ENCODE data around the gene CHKA. TPM values are rescaled to one million over a fixed set of nuclear protein-coding genes. Genes with fewer than 3 reads are reported as not detected.
A peak's percentile ranks its signal among the peaks of the same experiment; 100 is the strongest.

Gene CHKA
- total RNA-seq, 2 donors from 2014 or later, result 10.9 to 13.8 TPM

DNA sequence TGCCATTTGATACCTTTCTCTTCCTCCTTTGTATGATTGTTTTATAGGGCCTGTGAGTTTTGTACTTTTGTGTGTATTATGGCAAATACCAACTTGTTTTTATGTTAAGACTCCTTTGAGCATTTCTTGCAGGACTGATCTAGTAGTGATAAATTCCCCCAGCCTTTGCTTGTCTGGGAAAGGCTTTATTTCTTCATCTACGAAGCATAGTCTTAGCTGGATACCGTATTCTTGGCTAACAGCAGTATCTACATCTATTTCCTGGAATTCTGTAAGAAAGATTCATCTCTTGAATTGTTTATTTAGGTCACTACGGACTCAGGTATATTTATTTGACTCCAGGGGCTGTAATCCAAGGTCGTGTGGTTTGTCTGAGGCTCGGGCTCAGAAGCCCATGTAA is 96.7 kb downstream of the CHKA start:
- intact Hi-C loops (cut with DNase I), result no loop called here
- no peak for DNase-seq (ENCODE audit: low spot score)

DNA sequence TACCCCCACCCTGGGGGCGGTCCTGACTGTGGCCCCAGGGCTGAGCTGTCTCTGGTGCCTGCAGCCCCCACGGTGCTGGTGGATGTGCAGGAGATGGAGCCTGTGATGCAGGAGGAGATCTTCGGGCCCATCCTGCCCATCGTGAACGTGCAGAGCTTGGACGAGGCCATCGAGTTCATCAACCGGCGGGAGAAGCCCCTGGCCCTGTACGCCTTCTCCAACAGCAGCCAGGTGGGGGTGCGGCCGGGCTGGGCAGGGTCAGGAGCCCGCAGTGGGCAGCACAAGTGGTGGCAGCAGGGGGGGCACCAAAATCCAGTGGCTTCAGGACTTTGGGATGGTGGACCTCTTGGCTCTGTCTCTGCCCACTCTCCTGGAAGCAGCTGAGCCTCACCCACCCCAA is 98.7 kb downstream of the CHKA start:
- intact Hi-C loops (cut with DNase I), result no loop called here
- DNase-seq (ENCODE audit: low spot score), result no peak

DNA sequence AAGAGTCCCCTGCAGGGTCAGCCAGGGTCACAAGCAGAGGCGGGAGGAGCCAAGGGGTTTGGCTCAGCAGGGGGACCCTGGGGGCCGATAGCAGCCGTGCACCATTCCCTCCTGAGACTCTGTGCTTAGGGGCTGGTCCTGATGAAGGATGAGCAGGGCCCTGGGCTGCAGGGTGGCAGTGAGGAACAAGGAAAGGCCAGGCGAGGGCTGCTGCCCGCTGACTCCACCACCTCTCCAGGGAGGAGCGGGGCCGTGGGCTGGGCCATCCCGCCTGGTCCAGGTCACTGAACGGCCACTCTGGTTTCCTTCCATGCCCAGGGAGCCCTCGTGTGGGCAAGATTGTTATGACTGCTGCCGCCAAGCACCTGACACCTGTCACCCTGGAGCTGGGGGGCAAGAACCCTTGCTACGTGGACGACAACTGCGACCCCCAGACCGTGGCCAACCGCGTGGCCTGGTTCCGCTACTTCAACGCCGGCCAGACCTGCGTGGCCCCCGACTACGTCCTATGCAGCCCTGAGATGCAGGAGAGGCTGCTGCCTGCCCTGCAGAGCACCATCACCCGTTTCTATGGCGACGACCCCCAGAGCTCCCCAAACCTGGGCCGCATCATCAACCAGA is 99.9 kb downstream of the CHKA start:
- intact Hi-C loops (cut with DNase I), result no loop called here
- DNase-seq (ENCODE audit: low spot score), result no peak

DNA sequence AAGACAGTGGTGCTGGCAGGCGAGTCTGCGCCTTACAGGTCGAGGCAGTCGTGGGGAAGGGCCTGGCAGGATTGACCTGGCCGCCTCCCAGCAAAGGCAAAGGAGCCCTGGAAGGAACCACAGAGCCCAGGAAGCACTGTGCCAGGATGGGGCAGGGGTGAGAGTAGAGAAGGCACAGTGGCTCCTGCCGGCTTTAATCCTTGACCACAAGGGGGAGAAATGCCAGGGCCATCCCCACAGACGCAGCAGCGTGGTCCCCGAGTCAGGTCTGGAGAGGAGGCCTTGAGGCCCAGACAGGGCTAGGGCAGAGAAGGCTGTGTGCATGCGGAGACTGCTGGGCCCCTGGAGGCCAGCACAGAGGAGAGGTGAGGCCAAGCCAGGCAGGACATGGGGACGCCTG is 100.6 kb downstream of the CHKA start:
- intact Hi-C loops (cut with DNase I), result no loop called here
- no peak for DNase-seq (ENCODE audit: low spot score)

- intact Hi-C loops (cut with DNase I), result no loop called here
- DNase-seq (ENCODE audit: low spot score), result no peak
Measured at GRCh38 chr11:68019486-68019885, 101.7 kb downstream of the CHKA start.

- DNase-seq (ENCODE audit: low spot score), result no peak
- intact Hi-C loops (cut with DNase I), result no loop called here
Measured at GRCh38 chr11:68018730-68019190, 102.4 kb downstream of the CHKA start.

DNA sequence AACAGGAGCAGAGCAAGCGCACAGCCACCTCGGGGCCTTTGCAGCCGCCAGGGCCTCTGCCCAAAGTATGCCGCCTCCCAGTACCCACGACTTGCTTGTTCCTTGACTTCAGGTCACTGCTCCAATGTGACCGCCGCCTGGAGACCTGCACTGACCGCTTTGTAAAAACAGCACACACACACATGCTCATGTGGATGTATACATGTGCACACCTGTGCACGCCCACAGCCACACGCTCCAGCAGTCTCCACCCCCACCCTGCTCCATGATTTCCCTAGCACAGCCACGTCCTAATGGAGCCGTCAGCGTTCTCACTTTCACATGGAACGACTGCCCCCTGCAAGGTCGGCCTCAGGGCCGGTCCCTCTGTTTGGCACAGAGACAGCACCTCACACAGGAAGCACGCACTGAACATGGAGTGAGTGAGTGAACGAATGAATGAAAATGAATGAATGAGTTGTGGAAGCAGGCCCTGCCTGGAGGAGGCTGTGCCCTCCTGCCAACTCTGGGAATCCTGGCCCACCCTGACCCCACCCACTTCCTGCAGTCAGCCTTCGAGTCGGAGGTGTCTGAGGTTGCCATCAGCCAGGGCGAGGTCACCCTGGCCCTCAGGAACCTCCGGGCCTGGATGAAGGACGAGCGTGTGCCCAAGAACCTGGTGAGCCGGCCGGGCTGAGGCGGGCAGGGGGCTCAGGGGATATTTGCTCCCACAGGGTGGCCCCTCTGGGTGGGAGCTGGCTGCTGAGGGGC is 103.0 kb downstream of the CHKA start:
- no peak for DNase-seq (ENCODE audit: low spot score)
- intact Hi-C loops (cut with DNase I), result no loop called here

DNA sequence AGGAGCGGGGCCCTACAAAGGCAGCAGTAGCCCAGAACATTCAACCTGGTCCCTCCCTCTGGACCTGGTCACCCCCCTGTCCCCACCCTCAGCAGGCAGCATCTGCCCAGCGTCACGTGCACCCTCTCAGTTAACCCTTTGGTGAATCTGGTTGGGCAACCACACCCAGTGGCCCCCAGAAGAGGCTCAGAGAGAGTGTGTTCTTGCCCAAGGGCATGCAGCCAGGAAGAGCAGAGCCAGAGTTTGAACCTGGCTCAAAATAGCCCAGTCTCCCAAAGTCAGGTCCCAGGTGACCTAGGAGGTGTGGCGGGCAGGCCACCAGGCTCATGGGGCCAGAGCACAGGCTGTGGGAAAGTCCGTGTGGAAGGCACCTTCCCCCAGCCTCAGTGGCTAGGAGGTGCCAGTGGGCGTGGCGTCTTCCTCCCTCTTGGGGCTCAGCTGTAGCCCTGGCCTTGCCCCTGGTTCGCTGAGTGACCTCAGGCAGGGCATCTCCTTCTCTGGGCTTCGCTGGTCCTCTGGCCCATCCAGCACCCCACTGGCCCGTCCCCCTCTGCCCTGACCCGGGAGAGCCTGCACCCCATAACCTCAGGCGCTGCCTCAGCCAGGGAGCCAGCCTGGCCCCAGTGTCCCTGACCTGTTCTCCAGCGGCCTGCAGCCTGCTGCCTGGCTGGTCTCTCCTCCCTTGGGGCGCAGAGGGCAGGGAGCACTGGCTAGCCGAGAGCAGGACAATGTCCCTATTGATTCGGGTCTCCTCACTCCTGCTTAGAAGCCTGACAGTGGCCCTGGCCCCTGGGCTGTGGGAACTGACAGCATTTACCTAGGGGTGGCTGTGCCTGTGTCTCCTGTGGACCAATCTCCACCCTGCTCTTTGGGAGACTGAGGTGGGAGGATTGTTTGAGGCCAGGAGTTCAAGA is 104.0 kb downstream of the CHKA start:
- no peak for DNase-seq (ENCODE audit: low spot score)
- intact Hi-C loops (cut with DNase I), result no loop called here

DNA sequence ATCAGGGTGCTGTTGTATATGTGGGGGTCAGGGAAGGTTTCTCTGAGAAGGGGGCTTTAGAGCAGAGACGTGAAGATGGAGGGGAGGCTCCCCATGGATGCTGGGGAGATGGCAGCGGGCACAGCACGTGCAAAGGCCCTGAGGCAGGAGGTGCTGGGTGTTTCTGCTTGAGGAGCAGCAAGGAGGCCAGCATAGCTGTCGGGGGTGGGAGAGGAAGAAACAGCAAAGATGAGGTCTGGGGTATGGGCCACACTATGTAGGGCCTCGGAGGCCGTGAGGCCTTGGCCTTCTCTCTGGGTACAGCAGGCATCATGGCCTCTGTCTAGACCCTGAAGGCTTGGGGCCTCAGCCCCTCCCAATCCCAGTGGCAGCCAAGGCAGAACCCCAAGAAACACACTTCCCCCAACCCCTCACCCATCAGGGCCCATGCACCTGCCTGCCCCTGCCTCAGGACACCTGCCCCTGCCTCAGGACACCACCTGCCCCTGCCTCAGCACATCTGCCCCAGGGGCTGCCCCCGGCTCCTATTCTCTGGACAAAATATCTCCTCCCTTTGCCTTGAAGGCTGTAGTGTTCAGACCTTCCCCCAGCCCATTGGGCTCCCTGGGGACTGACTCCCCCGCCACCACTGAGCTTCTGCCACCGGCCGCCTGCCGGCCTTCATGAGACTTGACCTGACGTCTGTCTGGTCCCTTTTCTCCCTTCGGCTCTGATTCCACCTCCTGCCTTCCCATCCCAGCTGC is 104.9 kb downstream of the CHKA start:
- intact Hi-C loops (cut with DNase I), result no loop called here
- DNase-seq (ENCODE audit: low spot score), result no peak

DNA sequence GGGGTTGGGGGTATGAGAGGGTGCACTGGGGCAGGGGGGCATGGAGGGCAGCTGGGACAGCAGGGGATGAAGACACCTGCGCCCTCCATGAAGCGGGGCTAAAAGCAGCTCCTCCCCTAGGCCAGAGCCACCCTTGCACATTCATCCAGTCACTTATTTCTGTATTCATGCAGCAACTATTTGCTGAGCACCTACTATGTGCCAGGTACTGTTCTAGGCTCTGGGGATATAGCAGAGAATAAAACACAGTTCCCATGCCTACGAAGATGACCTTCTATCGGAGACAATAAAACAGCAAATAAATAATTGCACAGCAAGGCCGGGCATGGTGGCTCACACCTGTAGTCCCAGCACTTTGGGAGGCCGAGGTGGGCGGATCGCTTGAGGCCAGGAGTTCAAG is 105.7 kb downstream of the CHKA start:
- no peak for DNase-seq (ENCODE audit: low spot score)
- intact Hi-C loops (cut with DNase I), result no loop called here

- intact Hi-C loops (cut with DNase I), result no loop called here
- DNase-seq (ENCODE audit: low spot score), result no peak
Measured at GRCh38 chr11:68014947-68015447, 106.2 kb downstream of the CHKA start.

DNA sequence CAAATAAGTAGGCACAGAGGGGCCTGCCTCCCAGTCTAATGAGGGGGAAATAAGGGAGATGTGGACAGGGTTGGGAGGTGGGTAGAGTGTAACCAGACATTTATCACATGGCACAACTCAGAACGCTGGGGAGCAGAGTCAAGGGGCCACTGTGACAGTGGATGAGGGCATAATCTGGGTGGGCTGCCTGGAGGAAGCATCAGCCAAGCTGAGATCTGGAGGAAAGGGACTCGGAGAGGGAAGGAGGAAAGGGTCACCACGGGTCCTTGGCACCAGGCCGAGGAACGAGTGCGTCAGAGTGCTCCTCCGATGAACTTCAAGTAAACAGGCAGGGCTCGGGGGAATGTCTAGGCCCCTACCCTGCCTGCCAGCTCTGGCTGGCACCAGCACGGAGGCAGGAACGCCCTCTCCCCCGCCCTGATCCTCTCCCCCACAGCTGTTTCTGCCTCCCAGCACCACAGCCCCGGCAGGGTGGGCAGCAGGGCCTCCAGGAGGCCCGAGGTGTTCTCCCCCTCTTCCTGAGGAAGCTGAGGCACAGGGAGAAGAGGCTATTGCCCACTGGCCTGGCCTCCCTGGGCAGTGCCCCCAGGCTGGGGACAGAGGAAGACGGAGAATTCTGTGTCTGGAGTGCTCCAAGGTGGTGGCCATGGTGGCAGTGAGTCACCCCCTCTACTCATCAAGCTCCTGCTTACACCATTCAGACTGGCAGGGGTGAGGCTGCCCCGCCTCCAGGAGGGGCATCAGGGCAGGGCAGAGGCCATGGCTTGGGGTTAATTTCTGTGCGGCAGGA is 106.8 kb downstream of the CHKA start:
- intact Hi-C loops (cut with DNase I), result no loop called here
- peak; percentile 88 for DNase-seq (ENCODE audit: low spot score)

GRCh38 chr11:68013611-68014156 is 107.5 kb downstream of the CHKA start:
- DNase-seq (ENCODE audit: low spot score), result no peak
- intact Hi-C loops (cut with DNase I), result no loop called here

DNA sequence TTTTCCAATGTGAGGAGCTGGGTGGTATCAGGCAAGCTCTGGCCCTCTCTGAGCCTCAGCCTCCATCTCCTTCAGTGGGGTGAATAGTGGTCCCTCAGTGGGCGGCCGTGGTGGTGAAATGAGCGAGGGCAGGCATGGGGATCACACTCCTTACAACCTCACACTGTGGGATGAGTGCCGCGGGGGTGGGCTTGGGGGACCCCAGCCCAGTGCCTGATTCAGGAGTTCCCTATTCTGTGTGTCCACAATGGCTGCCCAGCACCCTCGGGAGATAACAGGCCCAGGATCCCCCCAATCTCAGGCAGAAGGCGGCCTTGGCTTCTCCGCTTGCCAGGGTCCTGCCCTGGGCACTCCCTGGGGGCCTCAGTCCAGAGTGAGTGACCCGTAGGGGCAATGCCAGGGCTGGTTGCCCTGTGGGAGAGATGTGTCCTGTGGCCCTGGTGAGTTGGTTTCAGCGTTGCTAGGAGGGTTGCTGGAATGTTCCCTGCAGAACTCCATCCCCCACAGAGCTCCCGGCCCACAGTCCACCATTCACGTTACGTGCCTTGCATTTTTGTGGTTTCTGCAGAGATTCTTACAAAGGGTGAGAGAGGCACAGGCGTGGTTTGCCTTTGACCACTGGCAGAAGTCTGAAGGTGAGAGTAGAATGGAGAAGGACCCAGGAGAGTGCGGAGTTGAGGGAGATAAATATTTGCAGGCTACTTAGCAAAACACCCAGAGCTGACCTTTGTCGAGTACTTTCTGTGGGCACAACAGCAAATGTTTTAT is 108.2 kb downstream of the CHKA start:
- intact Hi-C loops (cut with DNase I), result no loop called here
- no peak for DNase-seq (ENCODE audit: low spot score)

DNA sequence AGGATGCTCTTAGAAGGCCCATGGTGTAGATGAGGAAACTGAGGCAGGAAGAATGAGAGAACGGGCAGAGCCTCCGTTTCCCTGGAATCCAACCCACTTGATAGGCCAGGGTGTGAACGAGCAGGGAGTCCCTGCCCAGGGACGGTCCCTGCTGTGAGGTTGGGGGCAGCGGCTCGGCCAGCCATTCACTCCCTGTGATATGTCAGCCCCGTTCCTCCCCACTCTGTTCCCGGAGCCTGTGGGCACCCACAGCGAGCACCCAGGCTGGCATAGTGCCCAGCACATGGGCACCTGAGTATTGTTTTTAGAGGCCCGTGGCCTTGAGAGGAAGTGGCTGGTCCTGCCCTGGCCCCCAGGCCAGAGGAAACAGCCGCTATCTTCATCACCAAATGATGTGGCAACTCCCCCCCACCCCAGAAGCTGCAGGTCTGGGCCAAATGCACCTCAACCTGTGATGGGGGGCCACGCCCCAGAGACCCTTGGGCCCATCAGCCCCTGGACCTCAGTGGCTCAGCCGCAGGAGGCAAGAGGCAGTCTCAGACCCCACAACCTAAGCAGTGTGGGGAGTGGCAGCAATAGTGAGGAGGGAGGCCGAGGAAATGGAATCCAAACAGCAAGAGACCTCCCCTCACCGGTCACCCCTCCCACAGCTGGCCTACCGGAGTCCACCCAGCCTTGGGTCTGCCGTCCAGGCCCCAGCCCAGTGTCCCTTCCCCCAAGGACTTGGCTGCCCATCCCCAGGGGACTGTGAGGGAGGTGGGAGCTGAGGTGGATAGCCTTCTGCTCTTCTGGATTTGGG is 108.9 kb downstream of the CHKA start:
- DNase-seq (ENCODE audit: low spot score), result no peak
- intact Hi-C loops (cut with DNase I), result no loop called here

- no peak for DNase-seq (ENCODE audit: low spot score)
- intact Hi-C loops (cut with DNase I), result no loop called here
Measured at GRCh38 chr11:68011051-68011943, 109.9 kb downstream of the CHKA start.

Data from posterior vena cava (tissue), 2 donors.